ENCODE results near the gene B2M.
A peak's percentile ranks its signal among the peaks of the same experiment; 100 is the strongest.
"Not testable (repeated sequence)": the region's sequence is repeated elsewhere in the genome, so short reads cannot be mapped to it uniquely, and the experiment has no call there.

Gene B2M

GRCh38 chr15:44720460-44721176, 9.3 kb downstream of the B2M start:
- TF ChIP-seq CTCF (IDR thresholded peaks at IDR 0.05; ENCODE audit: control insufficient read depth, extremely low read depth, insufficient read depth) = no peak
- no peak for DNase-seq (ENCODE audit: low read depth)
- no peak overlapping the region for H3K4me3 ChIP-seq (ENCODE audit: low read depth, low read length)

DNA sequence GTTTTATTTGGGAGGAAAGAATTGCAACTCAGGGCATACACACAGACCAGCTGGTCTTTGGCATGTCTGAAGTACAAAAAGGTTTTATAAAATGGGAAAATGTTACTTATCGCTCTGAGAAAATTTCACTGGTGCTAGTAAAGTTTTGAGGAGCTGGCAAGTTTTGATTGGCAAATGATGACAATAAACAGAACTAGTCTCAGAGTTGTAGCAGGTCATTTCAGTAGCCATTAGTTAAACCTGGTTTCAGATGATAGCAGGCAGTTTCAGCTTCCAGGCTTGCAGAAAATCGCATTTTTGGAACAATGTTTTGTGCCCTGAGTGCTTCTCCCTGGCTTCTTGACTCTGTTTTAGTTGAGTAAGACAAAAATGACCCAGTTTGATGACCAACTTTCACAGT, 10.7 kb downstream of the B2M start:
- no peak for DNase-seq (ENCODE audit: low read depth)
- TF ChIP-seq CTCF (IDR thresholded peaks at IDR 0.05; ENCODE audit: control insufficient read depth, extremely low read depth, insufficient read depth) = no peak
- H3K4me3 ChIP-seq (ENCODE audit: low read depth, low read length) = no peak overlapping the region

GRCh38 chr15:44726136-44726535, 14.8 kb downstream of the B2M start:
- no peak overlapping the region for H3K4me3 ChIP-seq (ENCODE audit: low read depth, low read length)
- TF ChIP-seq CTCF (IDR thresholded peaks at IDR 0.05; ENCODE audit: control insufficient read depth, extremely low read depth, insufficient read depth) = no peak
- no peak for DNase-seq (ENCODE audit: low read depth)

GRCh38 chr15:44726568-44727484, 15.5 kb downstream of the B2M start:
- TF ChIP-seq CTCF (IDR thresholded peaks at IDR 0.05; ENCODE audit: control insufficient read depth, extremely low read depth, insufficient read depth) = no peak
- H3K4me3 ChIP-seq (ENCODE audit: low read depth, low read length) = no peak overlapping the region
- no peak for DNase-seq (ENCODE audit: low read depth)

GRCh38 chr15:44727485-44728231, 16.3 kb downstream of the B2M start:
- no peak for DNase-seq (ENCODE audit: low read depth)
- no peak for TF ChIP-seq CTCF (IDR thresholded peaks at IDR 0.05; ENCODE audit: control insufficient read depth, extremely low read depth, insufficient read depth)
- H3K4me3 ChIP-seq (ENCODE audit: low read depth, low read length) = peak overlapping the region; percentile 86; the same call in 1 of the 2 replicates

GRCh38 chr15:44728232-44728575, 16.9 kb downstream of the B2M start:
- DNase-seq (ENCODE audit: low read depth) = not testable (repeated sequence)

More at GRCh38 chr15:44728232-44728575, 16.9 kb downstream of the B2M start:
- H3K4me3 ChIP-seq (ENCODE audit: low read depth, low read length) = peak overlapping the region; percentile 86
